NCI-H1694 (cell line): ENCODE results near the gene RFX4.

Source experiments
- DNase-seq: peaks from one replicate; lab custom pipeline; 2025; lab: John Stamatoyannopoulos, UW

Gene RFX4

GRCh38 chr12:106582641-106583230 is at the start of gene RFX4:
Gene RFX4, plus strand, starts transcription at chr12:106583004. Its CDS starts 317 bp downstream, at chr12:106583321.
- DNase-seq, result no peak

GRCh38 chr12:106541201-106541600 is 41.6 kb upstream of the RFX4 start:
- DNase-seq, result no peak

GRCh38 chr12:106551410-106551809 is 31.4 kb upstream of the RFX4 start:
- no peak for DNase-seq

GRCh38 chr12:106552228-106552627 is 30.6 kb upstream of the RFX4 start:
- DNase-seq, result no peak

- no peak for DNase-seq
Observed at GRCh38 chr12:106564678-106565329, 18.0 kb upstream of the RFX4 start.

- DNase-seq, result no peak
Observed at GRCh38 chr12:106566771-106567170, 16.0 kb upstream of the RFX4 start.

- no peak for DNase-seq
Observed at GRCh38 chr12:106573239-106573638, 9.6 kb upstream of the RFX4 start.

- DNase-seq, result no peak
Observed at GRCh38 chr12:106576848-106577247, 6.0 kb upstream of the RFX4 start.

- no peak for DNase-seq
Observed at GRCh38 chr12:106580671-106581508, 1.9 kb upstream of the RFX4 start.

- DNase-seq, result no peak
Observed at GRCh38 chr12:106581543-106582248, 1.1 kb upstream of the RFX4 start.

- DNase-seq, result no peak
Observed at GRCh38 chr12:106582249-106582591, 584 bp upstream of the RFX4 start.

GRCh38 chr12:106583242-106584103 is 669 bp downstream of the RFX4 start:
- DNase-seq, result no peak

- no peak for DNase-seq
Observed at GRCh38 chr12:106584104-106585064, 1.6 kb downstream of the RFX4 start.

GRCh38 chr12:106585105-106585520 is 2.3 kb downstream of the RFX4 start:
- DNase-seq, result no peak

- DNase-seq, result no peak
Observed at GRCh38 chr12:106585521-106586277, 2.9 kb downstream of the RFX4 start.

- DNase-seq, result no peak
Observed at GRCh38 chr12:106586278-106586802, 3.5 kb downstream of the RFX4 start.

- DNase-seq, result no peak
Observed at GRCh38 chr12:106586803-106587684, 4.2 kb downstream of the RFX4 start.

- DNase-seq, result no peak
Observed at GRCh38 chr12:106588771-106589170, 6.0 kb downstream of the RFX4 start.
